ENCODE results near the gene ETFA.

Gene ETFA

DNA sequence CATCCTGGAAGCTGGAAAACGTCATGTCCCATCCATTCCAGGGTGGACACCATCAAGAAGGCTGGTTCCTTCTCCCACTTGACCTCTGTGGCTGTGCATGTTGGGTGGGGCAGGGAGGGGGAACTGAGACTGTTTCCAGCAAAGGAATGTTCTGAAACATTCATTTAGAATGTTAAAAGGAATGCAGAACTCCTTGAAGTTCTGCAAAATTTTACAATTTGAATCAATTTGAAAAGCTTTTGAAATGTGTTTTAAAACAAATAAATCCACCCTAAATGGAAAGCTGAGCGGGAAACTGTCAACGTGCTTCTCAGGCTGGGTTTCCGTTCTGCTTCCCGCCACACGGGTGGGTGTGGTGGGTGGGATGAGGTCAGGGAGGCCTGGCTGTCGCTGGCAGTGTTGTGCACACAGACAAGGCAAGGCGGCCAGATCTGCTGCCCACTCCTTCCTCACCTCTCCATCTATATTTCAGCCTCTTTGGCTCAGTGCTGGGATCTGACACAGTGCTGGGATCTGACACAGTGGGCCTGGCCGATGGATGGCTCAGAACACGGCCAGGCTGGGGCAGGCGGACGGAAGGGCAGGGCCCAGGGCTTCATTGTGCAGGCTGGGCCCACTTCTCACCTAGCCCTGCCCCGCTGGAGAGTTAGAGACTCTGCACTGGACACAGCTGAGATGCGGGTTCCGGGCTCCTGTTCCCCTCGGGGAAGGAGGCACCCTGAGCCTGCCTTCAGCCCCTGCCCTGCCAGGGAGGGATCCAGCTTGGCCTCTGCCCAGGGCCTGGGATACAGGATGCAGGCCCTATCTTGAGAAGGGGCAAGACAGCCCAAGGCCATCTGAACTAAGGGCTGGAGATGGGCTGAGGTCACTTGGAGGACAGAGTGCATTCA is 141.1 kb downstream of the ETFA start:
- no peak for DNase-seq

DNA sequence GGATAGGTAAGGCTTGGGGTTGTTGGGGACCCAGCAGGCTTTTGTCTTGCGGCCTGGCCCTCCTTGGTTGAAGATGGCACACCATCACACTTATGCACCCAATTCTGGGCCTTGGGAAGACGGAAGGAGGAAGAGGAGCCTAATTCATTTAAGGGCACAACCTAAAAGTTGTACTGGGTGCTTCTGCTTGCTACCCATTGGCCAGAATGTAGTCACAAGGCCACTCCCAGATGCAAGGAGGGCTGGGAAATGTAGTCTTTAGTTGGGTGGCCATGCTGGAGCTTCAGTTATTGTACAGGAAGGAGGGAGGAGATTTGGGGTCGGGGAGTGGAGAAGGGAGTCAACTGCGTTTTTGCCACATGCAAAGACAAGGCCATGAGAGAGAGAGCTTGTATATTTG is 142.3 kb downstream of the ETFA start:
- DNase-seq: no peak

DNA sequence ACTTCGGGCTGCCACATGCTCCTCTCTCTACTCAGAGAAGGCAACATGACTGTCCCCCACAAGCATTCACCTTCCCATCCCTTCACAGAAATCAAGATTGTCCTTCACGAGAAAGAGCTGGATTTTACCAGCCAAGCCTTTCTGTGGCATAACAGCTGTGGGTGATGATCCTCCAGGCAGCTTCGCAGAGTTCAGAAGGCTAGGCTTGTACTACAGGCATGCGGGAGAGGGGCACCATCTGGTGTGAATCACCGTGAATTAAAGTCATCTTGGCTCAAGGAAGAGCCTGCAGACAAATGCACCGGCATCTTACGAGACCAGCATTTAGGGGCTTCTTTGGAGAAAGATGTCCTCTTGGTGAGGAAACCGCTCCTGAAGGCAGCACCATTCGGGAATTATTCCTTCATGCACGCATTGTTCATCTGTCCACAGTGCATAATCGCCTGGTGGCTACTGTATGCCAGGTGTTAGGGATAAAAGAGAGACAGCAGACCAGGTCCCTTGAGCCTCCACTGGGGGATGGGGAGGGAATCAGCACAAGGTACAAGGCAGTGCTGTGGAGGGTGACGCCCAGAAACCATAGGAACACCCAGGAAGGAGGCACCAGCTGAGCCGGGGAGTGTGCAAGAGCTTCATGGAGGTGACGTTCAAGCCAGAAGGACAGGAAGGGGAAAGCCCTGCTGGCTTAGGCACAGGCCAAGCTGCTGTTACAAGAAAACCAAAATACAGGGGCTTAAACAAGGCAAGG is 142.9 kb downstream of the ETFA start:
- DNase-seq: no peak

DNA sequence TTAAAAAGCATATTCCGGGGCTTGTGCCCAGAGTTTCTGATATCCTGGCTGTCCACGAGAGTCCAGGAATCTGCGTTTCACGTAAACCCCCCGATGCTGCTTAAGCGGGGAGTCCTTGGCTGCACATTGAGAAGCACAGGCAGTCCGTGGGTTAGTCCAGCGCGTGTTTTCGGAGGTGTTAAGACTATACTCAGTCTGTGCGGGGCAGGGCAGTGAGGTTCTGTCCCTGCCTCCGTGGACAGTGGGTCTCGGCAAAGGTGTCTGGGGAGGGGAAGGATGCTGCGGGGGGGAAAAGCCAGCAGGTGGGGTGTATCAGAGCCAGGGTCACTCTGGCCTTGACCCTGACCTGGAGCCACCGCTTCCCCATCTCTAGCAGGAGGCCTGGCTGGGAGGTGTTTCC is 145.3 kb downstream of the ETFA start:
- no peak for DNase-seq

Data from C1 segment of cervical spinal cord (tissue), 14 donors.